Right lobe of liver (tissue), 6 donors: ENCODE data around the gene RNPEPL1. TPM values are rescaled to one million over a fixed set of nuclear protein-coding genes. Genes with fewer than 3 reads are reported as not detected.

Source experiments
- ATAC-seq, 4 donors: fragments of 200-7000 bp; cut with Tn5 transposase; one replicate each; pipeline ENCODE4 v1.9.1; 2020; ENCODE audit warnings: mild to moderate bottlenecking in 4 of 4, moderate library complexity in 4 of 4
- DNase-seq, 3 donors: peaks; one replicate each; pipeline ENCODE4 v3.0.0-alpha.2; 2020
- H3K27ac ChIP-seq, 3 donors: fragments of 200-600 bp; one replicate each; pipeline ENCODE4 v1.8.0; 2022
- H3K27me3 ChIP-seq, 2 donors: fragments of 200-600 bp; one replicate each; pipeline ENCODE4 v1.8.0; 2022
- H3K36me3 ChIP-seq, 4 donors: fragments of 200-600 bp; sonication (generic) in 1 of 4; one replicate each; pipeline versions ENCODE4 v1.5.1 to v1.8.0; 2017 to 2022; ENCODE audit warnings: control low read depth in 1 of 4
- H3K4me1 ChIP-seq, 4 donors: fragments of 200-600 bp; sonication (generic) in 1 of 4; one replicate each; pipeline versions ENCODE4 v1.5.1 to v1.8.0; 2017 to 2022; ENCODE audit warnings: control low read depth in 1 of 4
- H3K4me3 ChIP-seq, 3 donors: fragments of 200-600 bp; one replicate each; pipeline ENCODE4 v1.8.0; 2022
- H3K9me3 ChIP-seq, 4 donors: fragments of 200-600 bp; sonication (generic) in 1 of 4; one replicate each; pipeline versions ENCODE4 v1.5.1 to v1.8.0; 2017 to 2022; ENCODE audit warnings: control low read depth in 1 of 4
- CTCF ChIP-seq, 4 donors: fragments of 200-600 bp in 3 of 4; fragments of 450-650 bp in 1 of 4; IDR thresholded peaks; one replicate each; pipeline versions ENCODE4 v1.5.1 to v1.8.0; 2016 to 2022; ENCODE audit warnings: antibody characterized with exemption in 4 of 4, mild to moderate bottlenecking in 2 of 4
- POLR2A ChIP-seq: fragments of 450-650 bp; IDR thresholded peaks from one replicate; pipeline ENCODE4 v1.6.1; 2017; ENCODE audit warnings: antibody characterized with exemption, mild to moderate bottlenecking
- WGBS: methylation state at CpG from one replicate; pipeline ENCODE4 v1.1.6; 2018; ENCODE audit warnings: low coverage, low lambda C conversion rate; ENCODE audit not compliant: insufficient coverage; ENCODE audit errors: missing lambda C conversion rate; 5-methylcytosine and 5-hydroxymethylcytosine counted together
- intact Hi-C, 2 donors: fragments of 100-400 bp; cut with DNase I; formaldehyde crosslinking; loops; one replicate each; pipeline versions ENCODE4 v1.11.2 to v1.14.1; 2022
- total RNA-seq, 6 experiments: library from RNA; depleted of rRNA in 2 of 6; stranded (reverse); fragments of >200 nt in 2 of 6; fragmentation: NEBNext Ultra II Directional in 3 of 6; extraction: Animal tissue kit (Norgen Biotek cat#: 25700) in 3 of 6; gene quantifications; one replicate each; pipeline versions ENCODE4 v1.1.0 to v1.2.4, GENCODE V29; 2016 to 2023
- donor health status: DM: no; HTN: yes; CAD: no.
- donor health status: DM: no; HTN: no; CAD: no.
- donor health status: DM: no; HTN: no; CAD: no.
- donor health status: DM: no; HTN: yes; CAD: no.
- donor health status: DM: no; HTN: yes; CAD: no.

RNPEPL1 gene
- total RNA-seq, 6 experiments from 2014 or later = 24.7 to 105 (median 31.0) TPM

GRCh38 chr2:240591784-240592183 is 23.5 kb downstream of the RNPEPL1 start:
- peak; percentile 14 to 38 (median 38) for DNase-seq
- Histone ChIP-seq H3K4me1 (peaks cover 0 to 31% (median 8%) of the 10 kb centered on the region in 4 donors), H3K27me3 (no peaks in the 10 kb centered on the region), H3K4me3 (no peak overlapping the region), H3K9me3 (no peaks in the 10 kb centered on the region), H3K36me3 (peaks cover 0 to 5% (median under 1%) of the 10 kb centered on the region in 4 donors), H3K27ac (no peak overlapping the region)
- intact Hi-C loops = no loop called here
- TF ChIP-seq CTCF (IDR thresholded peaks at IDR 0.05) (no peak), POLR2A (no peak)
- WGBS = 83% methylated on average over 2 of the region's 13 CpGs
- ATAC-seq = no peak

GRCh38 chr2:240593026-240593702 is 24.9 kb downstream of the RNPEPL1 start:
- WGBS = 73% methylated on average over 10 of the region's 20 CpGs
- intact Hi-C loops = no loop called here
- Histone ChIP-seq H3K4me3 (no peak overlapping the region), H3K27ac (no peak overlapping the region), H3K27me3 (no peaks in the 10 kb centered on the region), H3K9me3 (no peaks in the 10 kb centered on the region), H3K4me1 (peaks cover 0 to 21% (median 5%) of the 10 kb centered on the region in 4 donors), H3K36me3 (peaks cover 0 to 5% (median under 1%) of the 10 kb centered on the region in 4 donors)
- DNase-seq (peak in 2 of 3 donors; percentile 39 to 57), ATAC-seq (no peak)
- no peak for TF ChIP-seq POLR2A
- no peak for TF ChIP-seq CTCF (IDR thresholded peaks at IDR 0.05)

GRCh38 chr2:240593703-240594451 is 25.6 kb downstream of the RNPEPL1 start:
- DNase-seq (peak in 2 of 3 donors; percentile 43 to 49), ATAC-seq (no peak)
- WGBS = no CpG with 5 or more reads among the region's 19 CpGs
- Histone ChIP-seq H3K27ac (no peak overlapping the region), H3K27me3 (no peaks in the 10 kb centered on the region), H3K9me3 (no peaks in the 10 kb centered on the region), H3K4me3 (no peak overlapping the region), H3K4me1 (peaks cover 0 to 21% (median 5%) of the 10 kb centered on the region in 4 donors), H3K36me3 (peaks cover 0 to 11% (median under 1%) of the 10 kb centered on the region in 4 donors)
- intact Hi-C loops = no loop called here
- TF ChIP-seq POLR2A (no peak), CTCF (IDR thresholded peaks at IDR 0.05) (no peak)

DNA sequence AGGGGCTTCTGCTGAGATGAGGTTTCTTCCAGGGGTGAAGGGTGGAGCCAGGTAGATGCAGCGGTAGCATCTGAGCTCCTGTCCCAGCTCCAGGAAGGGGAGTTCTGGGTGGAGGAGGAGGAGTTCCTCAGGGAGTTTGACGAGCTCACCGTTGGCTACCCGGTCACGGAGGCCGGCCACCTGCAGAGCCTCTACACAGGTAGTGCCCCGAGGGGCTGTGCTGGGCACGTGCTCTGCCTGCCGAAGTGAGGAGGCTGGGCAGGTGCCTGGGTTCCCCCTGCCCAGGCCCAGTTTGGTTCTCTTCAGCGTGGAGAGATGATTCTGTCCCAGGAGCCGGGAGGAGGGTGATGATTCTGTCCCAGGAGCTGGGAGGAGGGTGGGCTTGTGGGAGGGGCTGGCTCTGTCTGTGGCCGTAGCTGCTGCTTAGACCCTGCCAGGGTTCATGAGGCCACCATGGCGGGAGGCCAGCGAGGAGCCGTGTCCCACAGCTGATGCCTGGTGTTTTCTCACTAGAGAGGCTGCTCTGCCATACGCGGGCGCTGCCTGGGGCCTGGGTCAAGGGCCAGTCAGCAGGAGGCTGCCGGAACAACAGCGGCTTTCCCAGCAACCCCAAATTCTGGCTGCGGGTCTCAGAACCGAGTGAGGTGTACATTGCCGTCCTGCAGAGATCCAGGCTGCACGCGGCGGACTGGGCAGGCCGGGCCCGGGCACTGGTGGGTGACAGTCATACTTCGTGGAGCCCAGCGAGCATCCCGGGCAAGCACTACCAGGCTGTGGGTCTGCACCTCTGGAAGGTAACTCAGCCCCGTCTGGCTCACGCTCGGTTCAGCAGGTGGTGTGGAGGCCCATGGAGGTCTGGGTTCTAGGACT is 26.5 kb downstream of the RNPEPL1 start:
- TF ChIP-seq POLR2A = no peak
- TF ChIP-seq CTCF (IDR thresholded peaks at IDR 0.05) = no peak
- Histone ChIP-seq H3K4me1 (peaks cover 0 to 20% (median 5%) of the 10 kb centered on the region in 4 donors), H3K36me3 (peaks cover 0 to 11% (median under 1%) of the 10 kb centered on the region in 4 donors), H3K9me3 (no peaks in the 10 kb centered on the region), H3K27ac (no peak overlapping the region), H3K27me3 (no peaks in the 10 kb centered on the region), H3K4me3 (no peak overlapping the region)
- intact Hi-C loops = no loop called here
- 100% methylated on average over 2 of the region's 34 CpGs for WGBS
- no peak for ATAC-seq
- peak in 2 of 3 donors; percentile 46 to 54 for DNase-seq
